SJSA1 (cell line): ENCODE measurements around the gene MYBL2. TPM values are rescaled to one million over a fixed set of nuclear protein-coding genes. Genes with fewer than 3 reads are reported as not detected.

Experiments used
- DNase-seq, 2 experiments: peaks; one replicate each; pipeline ENCODE4 v3.0.0-alpha.2; 2015 to 2020; ENCODE audit warnings: low spot score in 2 of 2, low read depth in 1 of 2
- H3K27ac ChIP-seq: fragments of 250-450 bp; sonication (Bioruptor Pico); 2 replicates; pipeline ENCODE4 v1.5.1; 2020; ENCODE audit warnings: mild to moderate bottlenecking, moderate library complexity
- H3K27me3 ChIP-seq: fragments of 250-450 bp; sonication (Bioruptor Pico); replicated peaks from 2 replicates; pipeline ENCODE4 v1.5.1; 2020; ENCODE audit warnings: mild to moderate bottlenecking, moderate library complexity
- H3K36me3 ChIP-seq: fragments of 250-450 bp; sonication (Bioruptor Pico); 2 replicates; pipeline ENCODE4 v1.5.1; 2020; ENCODE audit warnings: mild to moderate bottlenecking
- H3K4me1 ChIP-seq: fragments of 250-450 bp; sonication (Bioruptor Pico); replicated peaks from 2 replicates; pipeline ENCODE4 v1.6.1; 2021; ENCODE audit warnings: mild to moderate bottlenecking
- H3K4me3 ChIP-seq: fragments of 250-450 bp; sonication (Bioruptor Pico); 2 replicates; pipeline ENCODE4 v1.5.1; 2020; ENCODE audit warnings: mild to moderate bottlenecking
- H3K9me3 ChIP-seq: fragments of 250-450 bp; sonication (Bioruptor Pico); replicated peaks from 2 replicates; pipeline ENCODE4 v1.5.1; 2020; ENCODE audit warnings: mild to moderate bottlenecking
- total RNA-seq: library from RNA; depleted of rRNA; stranded (reverse); fragments of >200 nt; shearing (Covaris generic); gene quantifications from 2 replicates; pipeline ENCODE4 v1.2.3, GENCODE V29; 2014

MYBL2 gene
- total RNA-seq, 1 experiment from 2014 or later: 80.8 TPM

GRCh38 chr20:43665466-43666176, 1.3 kb upstream of the MYBL2 start:
- no peak for DNase-seq
- Histone ChIP-seq H3K4me1 (peaks cover 15% of the 10 kb centered on the region), H3K27me3 (no peaks in the 10 kb centered on the region), H3K36me3 (peaks cover 7% of the 10 kb centered on the region; the same call in 1 of the 2 replicates), H3K9me3 (peaks cover 2% of the 10 kb centered on the region; the same call in 1 of the 2 replicates), H3K4me3 (no peak overlapping the region), H3K27ac (no peak overlapping the region)

DNA sequence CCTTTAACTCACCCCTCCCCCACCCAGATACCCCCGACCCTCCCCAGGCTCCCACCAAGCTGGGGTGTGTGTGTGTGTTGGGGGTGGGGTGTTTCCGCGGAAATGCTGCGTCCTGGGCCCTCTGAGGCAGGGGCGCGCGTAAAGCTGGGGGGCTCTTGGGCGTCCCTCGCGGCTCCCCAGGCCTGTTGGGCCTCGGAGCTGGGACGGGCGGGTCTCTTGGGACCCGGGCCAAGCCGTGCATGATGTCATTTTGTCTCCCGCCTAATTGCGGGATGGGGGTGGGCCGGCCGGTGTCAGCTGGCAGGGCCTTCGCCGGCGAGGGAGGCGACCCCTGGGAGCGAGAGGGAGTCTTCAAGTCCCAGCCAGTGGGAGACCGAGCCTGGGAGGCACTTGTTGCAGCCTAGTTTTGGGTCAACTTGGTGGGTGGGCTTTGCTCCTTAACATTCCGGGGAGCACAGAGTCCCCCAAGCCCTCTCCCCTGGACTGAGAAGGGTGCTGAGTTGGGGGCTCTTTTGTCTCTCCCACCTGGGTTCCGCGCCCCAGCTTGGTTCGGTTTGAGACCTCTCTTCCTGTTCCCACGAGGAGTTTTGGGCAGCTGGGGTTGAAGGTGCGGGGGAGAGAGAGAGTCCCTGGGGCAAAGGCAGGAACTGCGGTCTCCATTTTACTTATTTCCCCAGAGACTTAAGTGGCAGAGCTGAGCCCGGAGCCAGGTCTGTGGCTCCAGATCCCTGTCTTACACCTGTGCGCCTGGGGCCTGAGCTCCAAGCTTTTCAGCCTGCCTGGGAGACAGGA, 623 bp downstream of the MYBL2 start:
- DNase-seq: peak; percentile 41 to 67
- H3K4me3 ChIP-seq: peak overlapping the region; percentile 61
- peaks cover 2% of the 10 kb centered on the region; the same call in 1 of the 2 replicates for H3K9me3 ChIP-seq
- H3K36me3 ChIP-seq: peaks cover 13% of the 10 kb centered on the region
- no peaks in the 10 kb centered on the region for H3K27me3 ChIP-seq
- H3K4me1 ChIP-seq: peaks cover 15% of the 10 kb centered on the region
- H3K27ac ChIP-seq: peak overlapping the region; percentile 58

- peaks cover 15% of the 10 kb centered on the region for H3K4me1 ChIP-seq
- DNase-seq: no peak
- no peak overlapping the region for H3K27ac ChIP-seq
- no peaks in the 10 kb centered on the region for H3K27me3 ChIP-seq
- peaks cover 2% of the 10 kb centered on the region; the same call in 1 of the 2 replicates for H3K9me3 ChIP-seq
- H3K36me3 ChIP-seq: peaks cover 21% of the 10 kb centered on the region
- H3K4me3 ChIP-seq: no peak overlapping the region
These were observed 2.4 kb downstream of the MYBL2 start for GRCh38 chr20:43669332-43669731.

DNA sequence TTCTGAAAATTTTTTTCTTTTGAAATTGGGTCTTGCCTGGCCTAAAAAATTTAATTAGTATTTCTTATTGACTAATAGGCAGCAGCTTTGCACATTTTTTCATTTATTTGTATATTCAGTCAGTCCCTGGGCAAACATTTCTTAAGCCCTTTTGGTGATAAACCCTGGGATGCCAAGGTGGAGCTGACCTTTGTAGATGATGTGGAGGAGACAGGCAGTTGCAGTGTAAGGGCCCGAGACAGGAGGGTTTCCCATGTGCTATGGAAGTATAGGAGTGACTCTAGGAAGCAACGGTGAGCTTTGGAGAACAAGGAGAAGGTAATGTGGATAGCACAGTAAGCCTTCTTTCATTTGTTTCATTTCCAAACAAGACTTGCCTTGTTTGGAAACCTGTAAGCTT, 3.5 kb downstream of the MYBL2 start:
- Histone ChIP-seq H3K27ac (no peak overlapping the region), H3K27me3 (no peaks in the 10 kb centered on the region), H3K36me3 (peaks cover 32% of the 10 kb centered on the region), H3K9me3 (peaks cover 2% of the 10 kb centered on the region; the same call in 1 of the 2 replicates), H3K4me3 (no peak overlapping the region), H3K4me1 (peaks cover 15% of the 10 kb centered on the region)
- no peak for DNase-seq

- DNase-seq: no peak
- Histone ChIP-seq H3K4me3 (no peak overlapping the region), H3K4me1 (peaks cover 12% of the 10 kb centered on the region), H3K36me3 (peaks cover 49% of the 10 kb centered on the region), H3K9me3 (no peaks in the 10 kb centered on the region), H3K27me3 (no peaks in the 10 kb centered on the region), H3K27ac (no peak overlapping the region)
These were observed 9.5 kb downstream of the MYBL2 start for GRCh38 chr20:43676368-43676767.

DNA sequence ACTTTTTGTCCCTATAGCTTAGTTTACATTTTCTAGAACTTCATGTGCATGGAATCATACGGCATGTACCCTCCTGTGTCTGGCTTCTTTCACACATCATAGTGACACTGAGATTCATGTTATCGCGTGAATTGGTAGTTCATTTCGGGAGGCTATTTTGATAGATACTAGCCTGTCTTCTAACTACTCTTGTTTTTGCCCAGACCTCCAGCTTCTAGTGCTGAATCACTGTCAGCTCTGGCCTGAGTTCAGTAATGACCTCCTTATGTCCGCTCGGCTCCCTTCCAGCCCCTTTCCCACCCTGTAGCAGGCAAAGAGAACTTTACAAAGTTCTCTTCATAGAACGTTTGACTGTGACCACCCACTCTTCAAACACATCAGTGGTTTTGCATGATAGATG, 14.1 kb downstream of the MYBL2 start:
- Histone ChIP-seq H3K36me3 (peaks cover 50% of the 10 kb centered on the region), H3K27ac (no peak overlapping the region), H3K4me1 (peaks cover 12% of the 10 kb centered on the region), H3K27me3 (no peaks in the 10 kb centered on the region), H3K9me3 (no peaks in the 10 kb centered on the region), H3K4me3 (no peak overlapping the region)
- DNase-seq: no peak

GRCh38 chr20:43681468-43681942, 14.6 kb downstream of the MYBL2 start:
- no peak for DNase-seq
- Histone ChIP-seq H3K27me3 (no peaks in the 10 kb centered on the region), H3K27ac (no peak overlapping the region), H3K36me3 (peaks cover 51% of the 10 kb centered on the region), H3K9me3 (no peaks in the 10 kb centered on the region), H3K4me1 (peaks cover 9% of the 10 kb centered on the region), H3K4me3 (no peak overlapping the region)

DNA sequence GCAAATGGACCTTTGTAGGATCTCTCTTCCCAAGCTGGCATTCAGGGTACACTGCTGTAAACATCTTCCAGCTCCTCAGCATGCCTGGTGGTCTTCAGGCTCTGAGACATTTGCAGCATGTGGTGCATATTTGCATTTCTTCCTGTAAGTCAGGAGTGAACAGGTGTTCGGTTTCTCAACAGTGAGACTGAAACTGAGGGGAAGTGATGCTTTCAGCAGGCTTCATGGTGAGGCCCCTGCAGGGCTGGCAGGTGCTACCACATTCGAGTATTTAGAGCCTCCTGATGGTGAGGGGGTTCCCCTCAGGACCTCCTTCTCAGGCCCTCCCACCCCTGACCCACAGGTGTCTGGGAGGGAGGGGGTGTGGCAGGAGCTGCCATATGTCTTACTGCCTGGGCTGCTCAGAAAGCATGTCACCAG, 15.1 kb downstream of the MYBL2 start:
- H3K9me3 ChIP-seq: no peaks in the 10 kb centered on the region
- no peak overlapping the region for H3K4me3 ChIP-seq
- peaks cover 5% of the 10 kb centered on the region; the same call in 1 of the 2 replicates for H3K4me1 ChIP-seq
- DNase-seq: no peak
- no peak overlapping the region for H3K27ac ChIP-seq
- no peaks in the 10 kb centered on the region for H3K27me3 ChIP-seq
- H3K36me3 ChIP-seq: peaks cover 56% of the 10 kb centered on the region

- DNase-seq: no peak
- no peaks in the 10 kb centered on the region for H3K9me3 ChIP-seq
- no peaks in the 10 kb centered on the region for H3K27me3 ChIP-seq
- H3K36me3 ChIP-seq: peaks cover 57% of the 10 kb centered on the region
- peaks cover under 1% of the 10 kb centered on the region; the same call in 1 of the 2 replicates for H3K4me1 ChIP-seq
- no peak overlapping the region for H3K4me3 ChIP-seq
- no peak overlapping the region for H3K27ac ChIP-seq
These were observed 15.5 kb downstream of the MYBL2 start for GRCh38 chr20:43682446-43682845.

DNA sequence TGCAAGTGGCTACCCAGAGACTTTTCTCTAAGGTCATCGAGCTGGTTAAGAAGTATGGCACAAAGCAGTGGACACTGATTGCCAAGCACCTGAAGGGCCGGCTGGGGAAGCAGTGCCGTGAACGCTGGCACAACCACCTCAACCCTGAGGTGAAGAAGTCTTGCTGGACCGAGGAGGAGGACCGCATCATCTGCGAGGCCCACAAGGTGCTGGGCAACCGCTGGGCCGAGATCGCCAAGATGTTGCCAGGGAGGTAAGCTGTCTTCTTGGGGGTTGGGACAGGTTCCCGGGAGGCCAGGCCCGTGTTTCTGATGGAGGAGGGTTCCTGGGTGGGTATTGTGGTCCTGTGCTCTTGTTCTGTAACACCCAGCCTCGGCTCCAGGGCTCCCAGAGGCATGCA, 19.9 kb downstream of the MYBL2 start:
- no peak for DNase-seq
- H3K36me3 ChIP-seq: peaks cover 67% of the 10 kb centered on the region
- no peaks in the 10 kb centered on the region for H3K9me3 ChIP-seq
- no peaks in the 10 kb centered on the region for H3K27me3 ChIP-seq
- H3K4me3 ChIP-seq: no peak overlapping the region
- H3K4me1 ChIP-seq: no peaks in the 10 kb centered on the region
- no peak overlapping the region for H3K27ac ChIP-seq

GRCh38 chr20:43689165-43689564, 22.3 kb downstream of the MYBL2 start:
- Histone ChIP-seq H3K27me3 (no peaks in the 10 kb centered on the region), H3K4me3 (no peak overlapping the region), H3K27ac (no peak overlapping the region), H3K4me1 (no peaks in the 10 kb centered on the region), H3K9me3 (no peaks in the 10 kb centered on the region), H3K36me3 (peaks cover 69% of the 10 kb centered on the region)
- no peak for DNase-seq

DNA sequence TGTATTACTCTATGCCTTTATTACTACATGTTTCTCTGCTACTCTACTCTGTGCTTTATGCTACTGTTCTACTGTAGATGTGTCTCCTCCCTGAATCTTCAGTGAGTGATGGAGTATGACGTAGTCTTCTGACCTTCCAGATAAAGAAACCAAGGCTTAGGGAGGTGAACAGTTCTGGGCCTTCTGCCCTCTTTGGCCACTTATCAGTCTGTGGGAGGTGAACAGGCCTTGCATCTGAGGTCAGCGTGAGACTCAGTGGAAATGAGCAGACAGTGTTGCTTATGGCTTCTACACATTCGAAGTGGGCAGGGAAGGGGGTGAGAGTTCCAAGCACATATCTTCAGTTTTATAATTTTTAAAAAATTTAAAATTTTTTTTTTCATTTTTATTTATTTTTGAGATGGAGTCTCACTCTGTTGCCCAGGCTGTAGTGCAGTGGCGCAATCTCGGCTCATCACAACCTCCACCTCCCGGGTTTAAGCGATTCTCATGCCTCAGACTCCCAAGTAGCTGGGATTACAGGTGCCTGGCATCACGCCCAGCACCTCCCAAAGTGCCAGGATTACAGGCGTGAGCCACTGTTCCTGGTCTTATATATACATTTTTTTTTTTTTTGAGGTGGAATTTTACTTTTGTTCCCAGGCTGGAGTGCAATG, 24.2 kb downstream of the MYBL2 start:
- DNase-seq: no peak
- Histone ChIP-seq H3K4me1 (no peaks in the 10 kb centered on the region), H3K9me3 (no peaks in the 10 kb centered on the region), H3K4me3 (no peak overlapping the region), H3K27me3 (no peaks in the 10 kb centered on the region), H3K36me3 (peaks cover 67% of the 10 kb centered on the region), H3K27ac (no peak overlapping the region)

- Histone ChIP-seq H3K4me3 (no peak overlapping the region), H3K27me3 (no peaks in the 10 kb centered on the region), H3K4me1 (no peaks in the 10 kb centered on the region), H3K36me3 (peaks cover 64% of the 10 kb centered on the region), H3K9me3 (no peaks in the 10 kb centered on the region), H3K27ac (no peak overlapping the region)
- peak in 1 of 2 experiments; percentile 31 for DNase-seq
These were observed 25.1 kb downstream of the MYBL2 start for GRCh38 chr20:43691928-43692524.
